Keratinocyte (primary cell): ENCODE data around the gene ATXN3L.

Experiments
- EZH2 ChIP-seq: IDR thresholded peaks from one replicate; pipeline ENCODE4 v1.6.1; 2012; ENCODE audit warnings: inconsistent platforms, mild to moderate bottlenecking, low read length, moderate library complexity
- TF ChIP-seq, protein P1 (sequence below), 3 experiments: IDR thresholded peaks in 1 of 3; conservative IDR thresholded peaks in 1 of 3; optimal IDR thresholded peaks in 1 of 3; 2 replicates in 2 of 3; 3 replicates in 1 of 3; pipeline versions ENCODE3 to v1.5.1; 2011; ENCODE audit warnings: low read length in 3 of 3, mild to moderate bottlenecking in 3 of 3, moderate library complexity in 2 of 3, control low read depth in 1 of 3, inconsistent platforms in 1 of 3; ENCODE audit not compliant: insufficient read depth in 2 of 3; ENCODE audit errors: extremely low read depth in 1 of 3

DNA sequence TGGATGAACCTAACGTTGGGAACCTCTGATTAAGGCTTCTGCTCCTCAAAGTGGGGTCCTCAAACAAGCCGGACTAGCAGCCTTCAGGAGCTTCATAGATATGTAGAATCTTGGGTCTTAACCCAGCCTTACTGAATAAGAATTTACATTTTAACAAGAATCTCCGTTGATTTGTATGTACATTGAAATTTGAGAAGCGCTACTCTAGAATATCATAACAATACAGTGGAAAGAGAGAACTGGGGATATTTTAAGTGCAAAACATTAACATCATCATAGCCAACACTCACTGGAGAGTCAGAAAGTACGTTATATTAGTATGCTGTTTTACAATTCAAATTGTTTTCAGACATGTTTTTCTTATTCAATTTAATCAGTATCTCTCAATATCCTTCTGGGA, 31.2 kb downstream of the ATXN3L start:
- no peak for TF ChIP-seq EZH2
- TF ChIP-seq, protein P1, sequence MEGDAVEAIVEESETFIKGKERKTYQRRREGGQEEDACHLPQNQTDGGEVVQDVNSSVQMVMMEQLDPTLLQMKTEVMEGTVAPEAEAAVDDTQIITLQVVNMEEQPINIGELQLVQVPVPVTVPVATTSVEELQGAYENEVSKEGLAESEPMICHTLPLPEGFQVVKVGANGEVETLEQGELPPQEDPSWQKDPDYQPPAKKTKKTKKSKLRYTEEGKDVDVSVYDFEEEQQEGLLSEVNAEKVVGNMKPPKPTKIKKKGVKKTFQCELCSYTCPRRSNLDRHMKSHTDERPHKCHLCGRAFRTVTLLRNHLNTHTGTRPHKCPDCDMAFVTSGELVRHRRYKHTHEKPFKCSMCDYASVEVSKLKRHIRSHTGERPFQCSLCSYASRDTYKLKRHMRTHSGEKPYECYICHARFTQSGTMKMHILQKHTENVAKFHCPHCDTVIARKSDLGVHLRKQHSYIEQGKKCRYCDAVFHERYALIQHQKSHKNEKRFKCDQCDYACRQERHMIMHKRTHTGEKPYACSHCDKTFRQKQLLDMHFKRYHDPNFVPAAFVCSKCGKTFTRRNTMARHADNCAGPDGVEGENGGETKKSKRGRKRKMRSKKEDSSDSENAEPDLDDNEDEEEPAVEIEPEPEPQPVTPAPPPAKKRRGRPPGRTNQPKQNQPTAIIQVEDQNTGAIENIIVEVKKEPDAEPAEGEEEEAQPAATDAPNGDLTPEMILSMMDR (optimal IDR thresholded peaks at IDR 0.05 in 1 of 3, IDR thresholded peaks at IDR 0.05 in 1 of 3, conservative IDR thresholded peaks at IDR 0.05 in 1 of 3; ENCODE audit: extremely low read depth in 1 of 3, insufficient read depth in 2 of 3, low read length in 3 of 3) = no peak
